Mesothelial cell of epicardium (in vitro differentiated cells): ENCODE results near the gene A2M. TPM values are rescaled to one million over a fixed set of nuclear protein-coding genes. Genes with fewer than 3 reads are reported as not detected.

Experiments
- DNase-seq, 2 experiments: peaks; one replicate each; pipeline ENCODE4 v3.0.0; 2021; ENCODE audit warnings: low spot score in 2 of 2; ENCODE audit not compliant: unreplicated experiment in 2 of 2
- H3K27ac Mint-ChIP-seq: 2 replicates; pipeline ENCODE4 v1.8.0; 2021; ENCODE audit warnings: mixed read lengths
- H3K27me3 Mint-ChIP-seq: 2 replicates; pipeline ENCODE4 v1.8.0; 2021; ENCODE audit warnings: low read depth, mixed read lengths
- H3K36me3 Mint-ChIP-seq: 2 replicates; pipeline ENCODE4 v1.8.0; 2021; ENCODE audit warnings: mixed read lengths
- H3K4me1 Mint-ChIP-seq: 2 replicates; pipeline ENCODE4 v1.8.0; 2021; ENCODE audit warnings: mixed read lengths
- H3K4me3 Mint-ChIP-seq: 2 replicates; pipeline ENCODE4 v1.8.0; 2021; ENCODE audit warnings: mild to moderate bottlenecking, moderate library complexity, mixed read lengths
- H3K9me3 Mint-ChIP-seq: 2 replicates; pipeline ENCODE4 v1.8.0; 2021; ENCODE audit warnings: mixed read lengths
- CTCF ChIP-seq: fragments of 200-600 bp; sonication (generic); IDR thresholded peaks from one replicate; pipeline ENCODE4 v1.5.0; 2021; ENCODE audit warnings: antibody characterized with exemption; ENCODE audit not compliant: unreplicated experiment
- total RNA-seq: library from RNA; stranded (reverse); gene quantifications from 3 replicates; pipeline ENCODE4 v1.2.1, GENCODE V29; 2021

A2M gene
- total RNA-seq, 1 donor from 2014 or later = 3.8 TPM

- no peak for TF ChIP-seq CTCF
Measured at GRCh38 chr12:9086087-9086486, 29.6 kb downstream of the A2M start.

DNA sequence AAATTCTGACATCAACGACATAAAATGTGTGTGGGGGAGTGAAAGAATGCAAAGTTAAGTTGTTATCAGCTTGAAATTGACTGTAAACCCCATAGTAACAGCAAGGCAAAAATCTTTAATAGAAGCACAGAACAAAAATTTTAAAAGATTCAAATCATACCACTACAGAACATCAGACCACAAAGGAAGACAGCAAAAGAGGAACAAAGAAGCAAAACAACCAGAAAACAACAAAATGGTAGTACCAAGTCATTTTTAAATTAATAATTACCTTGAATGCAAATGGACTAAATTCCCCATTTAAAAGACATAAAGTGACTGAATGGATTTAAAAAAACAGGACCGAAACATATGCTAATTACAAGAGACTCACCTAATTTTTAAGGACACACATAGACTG, 31.3 kb downstream of the A2M start:
- Mint-ChIP-seq H3K27ac (no peak overlapping the region), H3K4me3 (no peak overlapping the region), H3K27me3 (peaks cover 5% of the 10 kb centered on the region), H3K4me1 (no peaks in the 10 kb centered on the region), H3K9me3 (peaks cover 45% of the 10 kb centered on the region), H3K36me3 (peaks cover 3% of the 10 kb centered on the region)
- TF ChIP-seq CTCF = no peak
- no peak for DNase-seq

More at GRCh38 chr12:9086087-9086486, 29.6 kb downstream of the A2M start:
- DNase-seq = no peak
- Mint-ChIP-seq H3K27ac (no peak overlapping the region), H3K36me3 (peaks cover 3% of the 10 kb centered on the region), H3K27me3 (peaks cover 5% of the 10 kb centered on the region), H3K4me1 (no peaks in the 10 kb centered on the region), H3K4me3 (no peak overlapping the region), H3K9me3 (peaks cover 42% of the 10 kb centered on the region)

DNA sequence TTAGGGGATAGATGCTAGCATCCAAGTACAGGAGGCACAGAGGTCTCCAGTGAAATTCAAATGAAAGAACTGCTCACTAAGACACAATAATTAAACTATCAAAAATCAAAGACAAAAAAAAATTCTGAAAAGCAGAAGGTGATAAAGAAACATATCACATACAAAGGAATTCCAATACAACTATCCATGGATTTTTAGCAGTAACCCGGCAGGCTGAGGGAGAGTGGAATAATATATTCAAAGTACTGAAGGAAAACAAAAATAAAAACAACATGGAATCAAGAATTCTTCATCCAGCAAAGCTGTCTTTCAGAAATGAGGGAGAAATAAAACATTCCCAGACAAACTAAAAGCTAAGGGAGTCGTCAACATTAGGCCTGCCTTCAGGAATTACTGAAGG, 31.9 kb downstream of the A2M start:
- no peaks in the 10 kb centered on the region for H3K4me1 Mint-ChIP-seq
- peaks cover 2% of the 10 kb centered on the region for H3K27me3 Mint-ChIP-seq
- DNase-seq = no peak

DNA sequence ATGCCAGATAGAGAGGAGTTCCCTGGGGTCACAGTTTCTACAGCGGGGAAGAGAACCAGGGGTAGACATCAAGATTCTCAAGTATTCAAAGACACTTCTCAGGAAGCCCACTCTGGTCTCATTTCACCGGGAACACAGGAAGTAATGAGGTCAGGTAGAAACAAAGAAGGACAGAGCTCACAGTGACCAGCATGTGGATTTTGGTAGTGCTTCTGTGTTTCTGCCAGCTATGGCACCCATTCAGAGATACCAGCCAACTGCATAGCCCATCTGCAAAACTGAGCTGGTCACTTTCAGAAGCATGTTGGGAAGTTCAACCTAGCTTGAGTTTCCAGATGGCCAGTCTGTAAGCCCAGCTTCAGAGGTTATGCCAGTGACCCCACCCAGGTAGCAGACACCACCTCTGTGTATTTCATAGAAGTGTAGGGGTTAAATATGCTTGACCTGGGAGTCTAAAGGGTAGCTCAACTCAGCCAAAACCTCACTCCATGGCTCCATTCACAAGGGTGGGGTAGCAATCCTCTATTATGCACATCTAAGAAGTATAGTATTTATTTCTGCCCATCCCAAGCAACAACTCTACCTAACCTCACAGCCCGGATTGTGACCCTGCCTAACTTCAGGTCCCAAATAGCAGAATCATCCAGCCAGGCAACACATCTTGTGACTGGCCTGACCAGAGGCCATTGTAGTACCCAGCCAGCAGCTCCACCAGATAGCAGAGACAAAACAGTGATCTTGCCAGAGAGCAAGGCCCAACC, 33.9 kb downstream of the A2M start:
- no peak for TF ChIP-seq CTCF
- Mint-ChIP-seq H3K4me1 (no peaks in the 10 kb centered on the region), H3K4me3 (no peak overlapping the region), H3K27me3 (peaks cover 7% of the 10 kb centered on the region), H3K9me3 (peaks cover 50% of the 10 kb centered on the region), H3K27ac (no peak overlapping the region), H3K36me3 (peaks cover 3% of the 10 kb centered on the region)
- DNase-seq = no peak

More for the DNA sequence above, 31.9 kb downstream of the A2M start:
- no peak for TF ChIP-seq CTCF
- H3K27ac Mint-ChIP-seq = no peak overlapping the region
- H3K9me3 Mint-ChIP-seq = peaks cover 46% of the 10 kb centered on the region
- H3K36me3 Mint-ChIP-seq = peaks cover 3% of the 10 kb centered on the region
- H3K4me3 Mint-ChIP-seq = no peak overlapping the region

DNA sequence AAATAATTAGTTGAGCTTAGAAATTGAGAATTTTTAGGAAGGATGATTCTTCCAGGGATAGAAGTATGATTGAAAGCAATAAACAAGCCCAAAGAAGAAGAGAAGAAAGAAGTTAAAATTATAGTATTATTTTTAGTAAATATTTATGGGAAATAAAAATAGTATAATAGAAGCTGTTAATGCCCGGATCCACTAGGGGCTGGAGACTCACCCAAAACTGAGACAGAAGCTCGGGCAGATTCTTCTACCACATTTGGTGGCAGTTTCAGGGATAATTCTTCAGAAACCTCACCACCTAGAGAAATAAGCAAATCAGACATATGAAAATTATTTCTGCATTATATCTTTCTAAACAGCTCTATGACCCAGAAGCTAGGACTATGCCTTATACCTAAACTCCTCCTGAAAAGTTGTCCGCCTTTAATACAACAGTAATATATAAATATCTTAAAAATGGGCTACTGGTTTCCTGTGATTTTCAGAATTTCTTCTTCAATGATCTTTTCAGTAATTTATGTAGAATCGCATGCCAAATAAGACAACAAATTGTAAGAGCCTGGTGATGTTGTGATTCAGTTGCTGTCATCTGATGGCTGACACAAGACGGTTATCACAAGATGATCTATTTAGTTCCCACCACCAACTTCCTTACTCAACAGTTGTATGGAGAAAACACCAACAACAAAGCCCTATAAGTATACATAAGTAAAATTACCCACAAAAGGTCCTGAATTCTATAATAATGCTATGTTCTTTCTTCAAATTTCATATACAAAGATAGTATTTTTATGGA, 35.6 kb downstream of the A2M start:
- Mint-ChIP-seq H3K9me3 (peaks cover 38% of the 10 kb centered on the region), H3K36me3 (peaks cover 3% of the 10 kb centered on the region), H3K4me3 (no peak overlapping the region), H3K4me1 (no peaks in the 10 kb centered on the region), H3K27ac (no peak overlapping the region), H3K27me3 (peaks cover 13% of the 10 kb centered on the region)
- TF ChIP-seq CTCF = no peak
- no peak for DNase-seq
